Skeletal muscle satellite cell (primary cell): ENCODE results near the gene CD59.
"Not testable (repeated sequence)": the region's sequence is repeated elsewhere in the genome, so short reads cannot be mapped to it uniquely, and the experiment has no call there.

Experiments
- H3K27me3 ChIP-seq: 2 replicates; pipeline ENCODE4 v1.7.0; 2013; ENCODE audit warnings: low read length; ENCODE audit not compliant: control insufficient read depth, insufficient read depth
- H3K36me3 ChIP-seq: 2 replicates; pipeline ENCODE4 v1.7.0; 2013; ENCODE audit warnings: mild to moderate bottlenecking, control low read depth, low read length; ENCODE audit not compliant: insufficient read depth
- H3K4me1 ChIP-seq: 2 replicates; pipeline ENCODE4 v1.7.0; 2013; ENCODE audit warnings: low read length; ENCODE audit not compliant: control insufficient read depth, insufficient read depth
- H3K4me2 ChIP-seq: 2 replicates; pipeline ENCODE4 v1.7.0; 2013; ENCODE audit warnings: mild to moderate bottlenecking, low read length
- H3K4me3 ChIP-seq: 2 replicates; pipeline ENCODE4 v1.7.0; 2013; ENCODE audit warnings: low read length
- H3K9ac ChIP-seq: 2 replicates; pipeline ENCODE4 v1.7.0; 2013; ENCODE audit warnings: mild to moderate bottlenecking, low read depth, low read length, moderate library complexity
- H3K9me3 ChIP-seq: replicated peaks from 2 replicates; pipeline ENCODE4 v1.7.0; 2013; ENCODE audit warnings: mild to moderate bottlenecking, control low read depth, low read length

CD59 gene

GRCh38 chr11:33709466-33709865 lies 26.8 kb downstream of the CD59 start:
- Histone ChIP-seq H3K9ac (no peak overlapping the region), H3K9me3 (no peaks in the 10 kb centered on the region), H3K36me3 (peaks cover 96% of the 10 kb centered on the region), H3K27me3 (no peaks in the 10 kb centered on the region), H3K4me2 (no peak overlapping the region), H3K4me3 (no peak overlapping the region), H3K4me1 (peaks cover 69% of the 10 kb centered on the region)

- no peak overlapping the region for H3K9ac ChIP-seq
- H3K4me3 ChIP-seq, result no peak overlapping the region
- peaks cover 96% of the 10 kb centered on the region for H3K36me3 ChIP-seq
- no peaks in the 10 kb centered on the region for H3K27me3 ChIP-seq
- H3K4me1 ChIP-seq, result peaks cover 74% of the 10 kb centered on the region
- no peak overlapping the region for H3K4me2 ChIP-seq
- no peaks in the 10 kb centered on the region for H3K9me3 ChIP-seq
Observed at GRCh38 chr11:33708985-33709384, 27.2 kb downstream of the CD59 start.

- not testable (repeated sequence) for H3K4me2 ChIP-seq, H3K9ac ChIP-seq, H3K9me3 ChIP-seq, H3K27me3 ChIP-seq, H3K4me3 ChIP-seq
- Histone ChIP-seq H3K36me3 (peaks cover 86% of the 10 kb centered on the region), H3K4me1 (peaks cover 83% of the 10 kb centered on the region)
Observed at GRCh38 chr11:33707831-33708230, 28.4 kb downstream of the CD59 start.

- no peaks in the 10 kb centered on the region for H3K9me3 ChIP-seq
Observed at GRCh38 chr11:33706966-33707365, 29.3 kb downstream of the CD59 start.

GRCh38 chr11:33706546-33706945 lies 29.7 kb downstream of the CD59 start:
- Histone ChIP-seq H3K9me3 (no peaks in the 10 kb centered on the region), H3K36me3 (peaks cover 77% of the 10 kb centered on the region)

More at GRCh38 chr11:33706966-33707365, 29.3 kb downstream of the CD59 start:
- Histone ChIP-seq H3K4me1 (peaks cover 87% of the 10 kb centered on the region), H3K9ac (peak overlapping the region; percentile 26), H3K27me3 (no peaks in the 10 kb centered on the region), H3K36me3 (peaks cover 81% of the 10 kb centered on the region), H3K4me3 (no peak overlapping the region), H3K4me2 (no peak overlapping the region)

GRCh38 chr11:33704240-33705002 lies 31.8 kb downstream of the CD59 start:
- Histone ChIP-seq H3K4me1 (peaks cover 94% of the 10 kb centered on the region), H3K36me3 (peaks cover 56% of the 10 kb centered on the region), H3K9ac (peak overlapping the region; percentile 92), H3K4me3 (no peak overlapping the region), H3K27me3 (no peaks in the 10 kb centered on the region), H3K9me3 (no peaks in the 10 kb centered on the region), H3K4me2 (peak overlapping the region; percentile 17)

More at GRCh38 chr11:33706546-33706945, 29.7 kb downstream of the CD59 start:
- peak overlapping the region; percentile 26 for H3K9ac ChIP-seq
- H3K27me3 ChIP-seq, result no peaks in the 10 kb centered on the region
- peaks cover 91% of the 10 kb centered on the region for H3K4me1 ChIP-seq
- H3K4me2 ChIP-seq, result no peak overlapping the region
- H3K4me3 ChIP-seq, result no peak overlapping the region

GRCh38 chr11:33703788-33704187 lies 32.4 kb downstream of the CD59 start:
- H3K9ac ChIP-seq, result peak overlapping the region; percentile 92
- peaks cover 93% of the 10 kb centered on the region for H3K4me1 ChIP-seq
- H3K36me3 ChIP-seq, result peaks cover 50% of the 10 kb centered on the region
- peak overlapping the region; percentile 17 for H3K4me2 ChIP-seq
- no peaks in the 10 kb centered on the region for H3K9me3 ChIP-seq
- H3K27me3 ChIP-seq, result no peaks in the 10 kb centered on the region
- H3K4me3 ChIP-seq, result no peak overlapping the region

GRCh38 chr11:33703234-33703633 lies 33.0 kb downstream of the CD59 start:
- H3K4me2 ChIP-seq, result no peak overlapping the region
- no peaks in the 10 kb centered on the region for H3K9me3 ChIP-seq
- peaks cover 45% of the 10 kb centered on the region for H3K36me3 ChIP-seq
- H3K27me3 ChIP-seq, result no peaks in the 10 kb centered on the region
- peaks cover 91% of the 10 kb centered on the region for H3K4me1 ChIP-seq
- H3K9ac ChIP-seq, result peak overlapping the region; percentile 92
- no peak overlapping the region for H3K4me3 ChIP-seq

GRCh38 chr11:33701302-33702230 lies 34.7 kb downstream of the CD59 start:
- Histone ChIP-seq H3K4me1 (peaks cover 76% of the 10 kb centered on the region), H3K4me2 (peak overlapping the region; percentile 80), H3K36me3 (peaks cover 30% of the 10 kb centered on the region), H3K9ac (peak overlapping the region; percentile 92), H3K4me3 (peak overlapping the region; percentile 57), H3K9me3 (no peaks in the 10 kb centered on the region), H3K27me3 (no peaks in the 10 kb centered on the region)

- Histone ChIP-seq H3K27me3 (no peaks in the 10 kb centered on the region), H3K9me3 (no peaks in the 10 kb centered on the region), H3K36me3 (peaks cover 22% of the 10 kb centered on the region), H3K4me2 (peak within 1 kb of the TSS; percentile 80), H3K9ac (peak within 1 kb of the TSS; percentile 92), H3K4me3 (peak within 1 kb of the TSS; percentile 57), H3K4me1 (peaks cover 74% of the 10 kb centered on the region)
Observed at GRCh38 chr11:33700502-33701271, 35.5 kb downstream of the CD59 start, which contains the start of gene C11orf91. TSS of gene C11orf91 (minus strand) at chr11:33700826. CDS start at chr11:33700740, 86 bp downstream.

- no peaks in the 10 kb centered on the region for H3K9me3 ChIP-seq
- H3K4me2 ChIP-seq, result peak overlapping the region; percentile 74
- peaks cover 16% of the 10 kb centered on the region for H3K36me3 ChIP-seq
- peak overlapping the region; percentile 79 for H3K9ac ChIP-seq
- H3K4me1 ChIP-seq, result peaks cover 73% of the 10 kb centered on the region
- no peaks in the 10 kb centered on the region for H3K27me3 ChIP-seq
- peak overlapping the region; percentile 55 for H3K4me3 ChIP-seq
Observed at GRCh38 chr11:33700063-33700501, 36.1 kb downstream of the CD59 start.
